Stimulated activated CD4-positive, alpha-beta T cell treated with anti-CD3 and anti-CD28 coated beads, Interleukin-15, amount 100 ng/mL, for 48 hours (primary cell): Measurements from ENCODE around the gene ADAM8.
A peak's percentile ranks its signal among the peaks of the same experiment; 100 is the strongest.
"Not testable (repeated sequence)": the region's sequence is repeated elsewhere in the genome, so short reads cannot be mapped to it uniquely, and the experiment has no call there.

Source experiments
- DNase-seq, 2 donors: peaks; one replicate each; pipeline ENCODE4 v3.0.0-alpha.2; 2020; ENCODE audit warnings: low read depth in 2 of 2

Gene ADAM8

DNA sequence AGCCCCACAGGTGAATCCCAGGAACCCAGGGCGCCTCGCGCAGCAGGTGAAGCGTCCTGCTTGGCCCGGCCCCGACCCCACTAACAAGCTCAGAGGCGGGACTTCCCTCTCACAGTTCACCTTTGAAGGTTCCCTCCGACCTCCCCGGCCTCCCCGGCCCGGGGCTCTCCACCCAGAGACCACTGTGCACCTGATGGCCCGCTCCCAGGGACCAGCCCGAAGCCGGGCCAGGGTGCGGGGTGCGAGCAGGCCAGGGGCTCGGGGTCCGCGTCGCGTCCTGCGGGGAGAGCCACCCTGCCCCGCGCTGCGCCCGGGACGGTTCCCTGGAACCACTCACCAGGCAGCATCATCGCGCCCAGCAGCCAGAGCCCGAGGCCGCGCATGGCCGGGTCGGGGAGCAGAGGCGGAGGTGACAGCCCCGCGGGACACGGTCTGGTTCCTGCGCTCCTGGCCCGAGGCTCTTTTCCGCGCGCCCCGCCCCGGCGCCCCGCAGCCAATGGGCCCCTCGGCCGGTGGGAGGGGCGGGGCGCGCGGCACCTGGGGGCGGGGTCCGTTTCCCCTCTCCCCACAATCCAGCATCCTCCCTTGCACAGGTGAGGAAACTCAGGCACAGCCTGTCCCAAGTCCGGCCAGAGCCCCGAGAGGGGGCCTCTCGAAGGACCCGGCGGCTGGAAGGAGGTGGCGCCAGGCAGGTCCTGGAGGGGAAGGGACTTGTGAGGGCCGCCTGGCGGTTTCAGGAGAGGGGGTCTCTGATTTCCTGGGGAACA is at the start of gene ADAM8:
TSS of gene ADAM8 (minus strand) at position 434 of the 767 bp plus-strand sequence. CDS start at position 383, 51 bp downstream.
- DNase-seq: peak in 1 of 2 donors; percentile 71

DNA sequence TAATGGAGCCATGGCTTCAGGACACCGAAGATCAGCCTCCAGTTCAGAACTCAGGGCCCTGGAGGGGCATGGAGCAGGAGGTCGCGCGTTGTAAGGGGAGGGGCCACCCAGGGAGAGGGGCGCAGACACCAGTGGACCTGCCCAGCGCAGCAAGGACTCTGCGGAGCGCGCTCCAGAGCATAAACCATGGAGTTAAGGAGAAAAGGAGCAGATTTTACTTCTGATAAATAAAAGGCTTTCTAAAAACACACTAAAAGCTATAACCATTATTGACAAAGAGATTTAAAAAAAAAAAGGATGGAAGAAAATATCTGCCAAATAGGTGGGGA is 49.5 kb upstream of the ADAM8 start:
- no peak for DNase-seq

DNA sequence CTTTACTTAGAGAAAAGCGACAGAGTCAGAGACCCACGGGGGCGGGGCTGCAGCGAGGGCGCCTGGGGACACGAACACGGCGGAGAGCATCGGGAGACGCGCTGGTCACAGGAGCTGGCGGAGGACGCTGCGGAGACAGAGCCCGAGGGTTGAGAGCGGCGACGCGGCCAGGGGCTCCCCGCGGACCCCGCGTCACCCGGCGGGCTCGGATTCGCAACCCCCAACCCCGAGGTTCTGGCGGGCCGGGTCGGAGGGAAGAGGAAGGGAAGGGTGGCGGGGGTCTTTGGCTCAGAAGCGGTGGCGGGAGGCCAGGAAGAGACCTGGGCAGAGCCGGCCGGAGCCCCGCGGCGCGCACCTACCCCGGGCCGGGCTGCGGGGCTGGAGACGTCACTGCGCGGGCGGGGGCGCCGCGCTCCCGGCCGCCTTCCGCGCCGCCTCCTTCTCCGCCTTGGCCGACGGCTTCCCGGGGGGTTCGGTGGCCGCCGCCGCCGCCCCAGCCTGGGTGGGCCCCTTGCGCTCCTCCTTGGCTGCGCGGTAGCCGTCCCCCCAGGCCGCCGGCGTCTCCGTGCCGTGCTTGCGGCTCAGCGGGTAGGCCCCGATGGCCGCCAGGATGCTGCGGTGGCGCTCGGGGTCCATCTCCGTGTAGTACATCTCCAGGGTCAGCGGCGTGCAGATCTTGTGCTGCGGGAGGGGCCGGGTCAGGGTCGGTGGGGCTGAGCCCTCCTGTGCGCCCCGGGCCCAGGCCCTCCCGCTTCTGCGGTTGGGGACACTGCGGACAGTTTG is 49.0 kb upstream of the ADAM8 start:
- no peak for DNase-seq

DNA sequence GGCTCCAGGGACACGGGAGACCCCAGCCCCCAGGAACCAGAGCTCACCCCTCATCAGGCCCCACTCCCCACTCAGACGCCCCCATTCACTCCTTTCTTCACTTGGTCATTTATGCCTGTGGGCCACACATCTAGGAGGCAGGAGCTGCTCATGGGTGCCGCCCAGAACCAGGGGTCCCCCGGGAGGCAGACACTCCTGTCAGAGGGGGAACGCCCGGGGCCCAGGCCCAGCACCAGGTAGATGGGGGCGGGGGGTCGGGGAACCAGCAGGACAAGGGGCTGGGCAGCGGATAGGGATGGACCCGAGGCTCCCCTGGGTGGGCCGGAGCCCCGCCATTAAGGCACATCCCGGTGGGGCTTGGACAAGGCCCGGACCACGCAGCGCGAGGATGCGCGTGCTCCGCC is 48.2 kb upstream of the ADAM8 start:
- no peak for DNase-seq

DNA sequence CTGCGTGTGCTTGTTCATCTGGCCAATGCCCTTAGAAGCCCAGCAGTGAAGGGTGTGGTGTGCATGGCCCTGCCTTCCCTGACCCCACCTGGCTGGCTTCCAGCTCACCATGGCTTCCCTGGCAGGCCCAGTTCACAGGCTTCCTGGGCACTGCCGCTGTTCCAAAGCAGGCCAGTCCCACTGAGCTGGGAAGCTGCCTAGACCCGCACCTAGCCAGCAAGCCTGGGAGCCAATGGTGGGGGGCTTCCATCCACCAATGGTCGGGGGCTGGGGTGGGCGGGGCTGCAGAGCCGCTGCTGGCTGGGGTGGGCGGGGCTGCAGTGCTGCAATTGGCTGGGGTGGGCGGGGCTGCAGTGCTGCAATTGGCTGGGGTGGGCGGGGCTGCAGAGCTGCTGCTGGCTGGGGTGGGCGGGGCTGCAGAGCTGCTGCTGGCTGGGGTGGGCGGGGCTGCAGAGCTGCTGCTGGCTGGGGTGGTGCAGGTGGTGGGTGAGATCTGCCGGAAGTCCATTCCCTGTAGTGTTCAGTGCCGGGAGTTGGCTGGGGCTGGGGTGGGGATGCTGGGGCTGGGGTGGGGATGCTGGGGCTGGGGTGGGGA is 47.6 kb upstream of the ADAM8 start:
- peak; percentile 47 to 69 for DNase-seq

DNA sequence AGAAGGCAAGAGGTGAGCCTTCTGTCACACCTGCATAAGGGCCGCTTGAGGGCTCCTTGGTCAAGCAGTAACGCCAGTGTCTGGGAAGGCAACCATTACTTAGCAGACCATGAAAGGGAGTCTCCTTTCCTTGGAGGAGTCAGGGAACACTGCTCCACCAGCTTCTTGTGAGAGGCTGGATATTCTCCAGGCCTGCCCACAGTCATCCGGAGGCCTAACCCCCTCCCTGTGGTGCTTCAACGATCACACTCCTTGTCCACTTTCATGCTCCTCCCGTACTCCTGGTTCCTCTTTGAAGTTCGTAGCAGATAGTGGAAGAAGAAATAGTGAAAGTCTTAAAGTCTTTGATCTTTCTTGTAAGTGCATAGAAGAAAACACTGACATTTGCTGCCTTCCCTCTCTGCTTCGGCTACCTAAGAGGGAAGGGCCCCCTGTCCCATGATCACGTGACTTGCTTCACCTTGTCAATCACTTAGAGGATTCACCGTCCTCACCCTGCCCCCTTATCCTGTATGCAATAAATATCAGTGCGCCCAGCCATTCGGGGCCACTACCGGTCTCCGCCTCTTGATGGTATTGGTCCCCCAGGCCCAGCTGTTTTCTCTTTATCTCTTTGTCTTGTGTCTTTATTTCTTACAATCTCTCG is 45.5 kb upstream of the ADAM8 start:
- not testable (repeated sequence) for DNase-seq

DNA sequence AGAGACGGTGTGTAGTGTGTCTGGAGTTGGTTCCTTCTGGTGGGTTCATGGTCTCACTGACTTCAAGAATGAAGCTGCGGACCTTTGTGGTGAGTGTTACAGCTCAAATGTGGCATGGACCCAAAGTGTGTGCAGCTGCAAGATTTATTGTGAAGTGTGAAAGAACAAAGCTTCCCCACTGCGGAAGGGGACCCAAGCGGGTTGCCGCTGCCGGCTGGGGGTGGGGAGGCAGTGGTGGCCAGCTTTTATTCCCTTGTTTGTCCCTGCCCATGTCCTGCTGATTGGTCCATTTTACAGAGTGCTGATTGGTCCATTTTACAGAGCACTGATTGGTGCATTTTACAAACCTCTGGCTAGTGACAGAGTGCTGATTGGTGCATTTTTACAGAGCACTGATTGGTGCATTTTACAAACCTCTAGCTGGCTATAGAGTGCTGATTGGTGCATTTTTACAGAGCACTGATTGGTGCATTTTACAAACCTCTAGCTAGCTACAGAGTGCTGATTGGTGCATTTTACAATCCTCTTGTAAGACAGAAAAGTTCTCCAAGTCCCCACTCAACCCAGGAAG is 44.3 kb upstream of the ADAM8 start:
- not testable (repeated sequence) for DNase-seq

DNA sequence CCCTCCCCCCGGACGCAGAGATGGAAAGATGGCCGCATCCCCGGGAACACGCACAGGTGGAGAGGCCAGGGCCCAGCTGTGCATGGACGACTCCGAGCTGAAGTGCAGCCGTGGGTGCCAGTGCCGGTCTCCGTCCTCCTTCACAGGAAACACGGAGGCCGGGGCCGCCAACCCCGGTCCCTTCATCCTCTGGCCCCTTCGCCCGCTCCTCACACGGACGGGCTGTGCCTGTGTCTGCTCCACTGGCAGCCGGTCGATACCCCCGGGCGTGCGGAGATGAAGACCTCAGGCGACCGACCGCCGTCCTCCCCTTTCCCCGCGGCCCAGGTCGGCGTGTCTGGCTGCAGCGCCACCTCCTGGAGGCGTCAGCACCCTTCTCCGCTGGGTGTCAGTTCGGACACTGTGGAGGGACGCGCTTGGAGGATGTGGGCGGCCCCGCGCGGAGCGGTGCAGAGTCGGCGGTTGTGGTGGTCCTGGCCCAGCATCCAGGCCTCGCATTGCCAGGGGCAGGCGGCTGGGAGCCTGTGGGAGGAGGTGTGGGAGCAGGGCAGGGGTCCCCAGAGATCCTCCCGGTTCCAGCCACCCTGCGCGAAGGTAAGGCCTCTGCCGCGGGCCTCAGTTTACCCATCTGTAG is 41.9 kb upstream of the ADAM8 start:
- DNase-seq: peak in 1 of 2 donors; percentile 67

DNA sequence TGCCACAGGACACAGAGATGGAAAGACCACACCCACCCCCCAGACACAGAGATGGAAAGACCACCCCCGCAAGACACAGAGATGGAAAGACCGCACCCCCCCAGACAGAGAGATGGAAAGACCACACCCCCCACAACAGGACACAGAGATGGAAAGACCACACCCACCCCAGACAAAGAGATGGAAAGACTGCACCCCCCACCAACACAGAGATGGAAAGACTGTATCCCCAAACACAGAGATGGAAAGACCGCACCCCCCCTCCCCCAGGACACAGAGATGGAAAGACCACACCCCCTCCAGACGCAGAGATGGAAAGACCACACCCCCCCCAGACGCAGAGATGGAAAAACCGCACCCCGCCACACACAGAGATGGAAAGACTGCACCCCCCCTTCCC is 40.1 kb upstream of the ADAM8 start:
- no peak for DNase-seq

DNA sequence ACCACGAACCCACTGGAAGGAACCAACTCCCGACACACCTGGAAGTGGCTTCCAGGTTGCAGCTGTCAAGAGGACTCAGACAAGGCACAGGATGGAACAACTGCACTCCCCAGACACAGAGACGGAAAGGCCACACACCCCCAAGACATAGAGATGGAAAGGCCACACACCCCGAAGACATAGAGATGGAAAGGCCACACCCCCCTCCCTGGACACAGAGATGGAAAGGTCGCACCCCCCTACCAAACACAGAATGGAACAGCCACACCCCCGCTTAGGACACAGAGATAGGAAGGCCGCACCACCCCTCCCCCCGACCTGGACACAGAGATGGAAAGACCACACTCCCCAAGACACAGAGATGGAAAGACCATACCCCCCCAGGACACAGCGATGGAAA is 39.6 kb upstream of the ADAM8 start:
- no peak for DNase-seq

DNA sequence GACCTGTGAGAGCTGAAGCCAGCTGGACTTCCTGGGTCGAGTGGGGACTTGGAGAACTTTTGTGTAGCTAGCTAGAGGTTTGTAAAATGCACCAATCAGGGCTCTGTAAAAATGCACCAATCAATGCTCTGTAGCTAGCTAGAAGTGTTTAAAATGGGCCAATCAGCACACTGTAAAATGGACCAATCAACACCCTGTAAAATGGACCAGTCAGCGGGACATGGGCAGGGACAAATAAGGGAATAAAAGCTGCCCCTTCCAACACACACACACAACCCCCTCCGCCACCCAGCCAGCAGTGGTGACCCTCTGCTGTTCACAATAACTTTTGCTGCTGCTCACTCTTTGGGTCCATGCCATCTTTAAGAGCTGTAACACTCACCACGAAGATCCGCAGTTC is 39.2 kb upstream of the ADAM8 start:
- DNase-seq: no peak

DNA sequence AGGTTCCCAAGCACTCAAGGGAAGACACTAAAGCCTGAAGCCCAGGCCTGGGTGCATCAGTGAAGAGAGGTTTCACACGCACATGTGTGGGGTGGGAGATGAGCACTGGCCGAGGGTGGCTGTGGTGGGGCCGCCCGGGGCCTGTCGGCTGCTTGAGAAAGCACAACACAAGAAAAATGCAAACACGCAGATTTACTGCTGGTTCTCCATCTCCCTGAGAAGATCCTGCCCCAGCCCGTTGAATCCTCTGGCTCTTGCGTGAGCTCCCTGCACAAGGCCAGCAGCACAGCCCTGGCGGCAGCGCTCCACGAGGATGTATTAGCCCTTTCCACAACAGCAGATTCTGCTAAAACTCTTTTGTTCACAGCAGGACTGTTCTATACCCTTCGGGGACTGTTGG is 38.2 kb upstream of the ADAM8 start:
- no peak for DNase-seq

DNA sequence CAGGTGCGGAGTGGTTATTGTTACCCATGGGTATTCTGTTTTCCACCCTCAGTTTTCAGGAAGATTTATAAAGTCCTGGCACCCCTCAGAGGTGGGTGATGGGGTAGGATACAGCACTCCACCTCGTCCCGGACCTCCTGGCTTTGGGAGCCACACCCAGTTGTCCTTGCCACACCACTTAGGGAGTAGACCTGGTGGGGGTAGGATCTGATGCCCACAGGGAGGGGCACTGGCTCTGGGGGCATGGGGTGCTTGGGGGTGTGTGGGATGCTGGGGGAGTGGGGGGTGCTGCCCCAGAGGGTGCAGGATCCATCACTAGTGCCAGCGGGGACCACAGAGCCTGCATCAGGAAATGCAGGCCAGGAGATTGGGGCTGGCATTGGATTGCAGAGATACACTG is 36.5 kb upstream of the ADAM8 start:
- no peak for DNase-seq

DNA sequence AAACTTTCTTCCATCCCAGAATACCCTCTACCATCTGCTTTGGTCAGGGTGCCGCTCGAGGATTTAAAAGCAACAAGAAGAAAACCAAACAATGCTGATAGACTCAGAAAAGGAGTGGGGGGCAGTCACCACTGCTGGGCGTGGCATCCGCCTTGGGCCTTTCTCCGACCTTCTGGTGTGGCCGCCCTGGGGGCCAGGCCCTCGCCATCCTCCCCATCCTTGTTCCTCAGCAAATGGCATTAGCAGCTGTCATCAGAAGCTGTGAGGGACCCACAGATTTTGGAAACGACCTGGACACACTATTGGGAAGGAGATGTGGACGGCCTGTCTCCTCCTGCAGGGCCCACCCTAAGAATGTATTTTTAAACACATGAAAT is 36.1 kb upstream of the ADAM8 start:
- DNase-seq: no peak

DNA sequence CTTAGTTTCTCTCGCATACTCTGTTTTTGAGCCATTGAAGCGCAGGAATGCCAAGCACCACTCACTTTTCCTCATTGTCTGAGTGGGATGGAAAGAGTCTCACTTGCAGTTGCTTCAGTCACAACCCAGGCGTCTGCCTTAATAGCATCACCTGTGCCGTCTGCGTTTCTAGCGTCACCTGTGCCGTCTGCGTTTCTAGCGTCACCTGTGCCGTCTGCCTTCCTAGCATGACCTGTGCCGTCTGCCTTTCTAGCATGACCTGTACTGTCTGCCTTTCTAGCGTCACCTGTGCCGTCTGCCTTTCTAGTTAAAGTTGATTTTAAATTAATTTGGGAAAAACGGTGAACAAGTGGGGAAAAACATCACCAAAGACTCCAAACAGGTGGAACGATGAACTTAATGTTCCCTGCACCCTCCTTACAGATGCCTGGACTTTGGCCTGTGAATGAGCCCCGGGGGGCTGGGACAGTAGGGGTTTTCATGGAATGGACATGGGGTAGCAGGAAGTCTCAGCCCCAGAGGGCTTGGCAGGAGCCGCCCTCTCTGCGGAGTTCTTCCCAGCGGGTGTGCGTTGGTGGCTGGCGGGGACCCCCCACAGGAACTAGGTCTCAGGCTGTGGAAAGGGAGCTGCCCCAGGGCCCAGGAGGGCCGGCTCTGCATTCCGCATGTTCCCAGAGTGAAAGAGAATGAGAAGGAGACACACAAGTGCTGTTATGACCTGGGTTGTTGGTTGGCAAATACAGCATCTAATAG is 35.5 kb upstream of the ADAM8 start:
- no peak for DNase-seq

DNA sequence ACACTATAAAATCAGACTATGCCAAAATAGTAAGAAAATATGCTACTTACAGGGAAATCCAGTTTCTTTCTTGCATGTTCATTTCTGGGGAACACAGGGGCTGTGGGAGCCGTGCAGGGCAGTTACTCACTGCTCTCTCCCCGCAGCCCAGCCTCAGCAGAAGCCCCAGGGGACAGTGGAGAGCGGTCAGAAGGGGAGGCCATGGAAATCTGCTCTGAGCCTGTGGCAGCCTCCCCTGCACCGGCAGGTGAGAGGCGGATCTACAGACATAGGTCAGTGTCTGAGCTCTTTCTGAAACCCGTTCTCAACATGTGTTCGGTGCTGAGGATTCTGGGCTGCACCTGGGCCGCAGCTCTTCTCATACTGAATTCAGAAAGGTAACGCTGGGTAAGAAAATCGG is 34.9 kb upstream of the ADAM8 start:
- DNase-seq: no peak

DNA sequence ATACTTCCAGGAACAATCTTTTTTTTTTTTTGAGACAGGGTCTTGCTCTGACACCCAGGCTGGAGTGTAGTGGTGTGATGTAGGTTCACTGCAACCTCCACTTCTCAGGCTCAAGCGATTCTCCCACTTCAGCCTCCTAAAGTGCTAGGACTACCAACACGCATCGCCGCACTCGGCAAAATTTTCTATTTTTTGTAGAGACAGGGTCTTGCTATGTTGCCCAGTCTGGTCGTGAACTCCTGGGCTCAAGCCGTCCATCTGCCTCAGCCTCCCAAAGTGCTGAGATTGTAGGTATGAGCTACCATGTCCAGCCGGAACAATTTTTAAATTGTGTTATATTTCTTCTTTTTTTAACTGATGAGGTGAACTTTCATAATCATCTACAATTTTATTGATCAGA is 34.1 kb upstream of the ADAM8 start:
- DNase-seq: no peak

DNA sequence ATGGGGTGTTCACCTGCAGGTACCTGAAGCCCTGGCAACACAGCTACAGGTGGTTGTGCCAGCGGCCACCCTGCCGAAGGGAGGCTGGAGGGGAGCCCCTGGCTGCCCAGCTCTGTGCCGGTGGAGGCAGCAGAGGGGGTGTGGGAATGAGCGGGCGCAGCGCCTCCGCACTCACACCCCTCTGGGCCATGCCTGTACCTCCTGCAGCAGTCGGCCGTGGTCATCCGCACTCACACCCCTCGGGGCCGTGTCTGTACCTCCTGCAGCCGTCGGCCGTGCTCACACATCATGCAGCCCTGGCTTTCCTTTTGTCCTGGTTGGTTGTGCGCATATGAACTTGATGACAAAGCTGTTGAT is 33.7 kb upstream of the ADAM8 start:
- DNase-seq: no peak

DNA sequence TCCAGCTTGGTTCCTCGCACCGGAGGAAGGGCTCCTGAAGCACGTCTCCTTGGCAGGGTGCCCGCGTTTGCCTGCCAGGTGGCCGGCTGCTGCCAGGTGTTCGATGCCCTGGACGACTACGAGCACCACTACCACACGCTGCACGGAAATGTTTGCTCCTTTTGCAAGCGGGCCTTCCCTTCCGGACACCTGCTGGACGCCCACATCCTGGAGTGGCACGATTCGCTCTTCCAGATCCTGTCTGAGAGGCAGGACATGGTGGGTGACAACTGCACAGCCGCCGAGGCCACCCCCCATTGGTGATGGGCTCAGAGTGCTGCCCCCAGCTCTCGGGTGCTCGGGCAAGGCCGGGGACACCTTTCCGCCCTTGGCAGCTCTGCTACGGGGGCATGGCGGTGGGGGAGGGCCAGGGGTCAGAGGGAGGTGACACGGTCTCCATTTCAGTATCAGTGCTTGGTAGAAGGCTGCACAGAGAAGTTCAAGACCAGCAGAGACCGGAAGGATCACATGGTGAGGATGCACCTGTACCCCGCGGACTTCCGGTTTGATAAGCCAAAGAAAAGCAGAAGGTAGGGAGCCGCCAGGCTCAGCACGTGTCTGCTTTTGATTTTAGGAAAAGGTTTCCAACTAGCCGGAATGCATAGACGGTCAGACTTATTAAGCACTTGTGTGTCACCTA is 33.2 kb upstream of the ADAM8 start:
- DNase-seq: no peak

DNA sequence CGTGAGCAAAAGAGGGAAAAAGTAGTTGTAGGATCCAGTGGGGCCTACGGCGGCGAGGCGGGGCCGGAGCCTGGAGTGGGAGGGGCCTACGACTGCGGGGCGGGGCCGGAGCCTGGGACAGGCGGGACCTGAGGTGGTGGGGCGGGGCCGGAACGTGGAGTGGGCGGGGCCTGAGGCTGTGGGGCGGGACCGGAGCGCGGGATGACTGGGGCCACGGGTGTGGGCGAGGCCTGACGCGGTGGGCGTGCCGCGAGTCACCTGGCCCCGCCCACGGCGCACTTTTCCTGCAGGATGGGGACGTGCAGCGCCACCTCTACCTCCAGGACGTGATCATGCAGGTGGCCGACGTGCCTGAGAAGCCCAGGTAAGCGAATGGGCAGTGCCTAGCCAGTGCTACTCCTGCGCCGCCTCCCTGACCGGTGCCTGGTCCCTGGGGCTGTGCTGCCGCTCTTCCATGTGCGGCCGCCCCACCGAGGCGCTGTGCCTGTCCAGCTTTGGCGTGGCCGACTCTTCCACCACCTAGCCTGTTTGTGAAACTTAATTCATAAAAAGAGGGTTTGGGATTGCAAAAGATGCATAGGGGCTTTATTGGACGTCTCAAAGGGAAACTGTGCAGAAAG is 32.5 kb upstream of the ADAM8 start:
- DNase-seq: peak; percentile 87 to 92
